Measurements from ENCODE around the gene TLE4. TPM values are rescaled to one million over a fixed set of nuclear protein-coding genes. Genes with fewer than 3 reads are reported as not detected.
"Not testable (repeated sequence)": the region's sequence is repeated elsewhere in the genome, so short reads cannot be mapped to it uniquely, and the experiment has no call there.

Gene TLE4
- total and polyA plus RNA-seq, 2 experiments from 2014 or later = 45.8 to 72.9 TPM

- not testable (repeated sequence) for H3K36me3 ChIP-seq (ENCODE audit: insufficient read depth); H3K79me2 ChIP-seq (replicated peaks; ENCODE audit: insufficient read depth); H3K4me3 ChIP-seq; H3K4me3 Mint-ChIP-seq; H3F3A ChIP-seq (replicated peaks; ENCODE audit: low read depth); H3K9me2 ChIP-seq (ENCODE audit: insufficient read depth); DNase-seq (ENCODE audit: low spot score); H2AFZ ChIP-seq; H3K4me1 ChIP-seq (ENCODE audit: insufficient read depth); H3K27ac ChIP-seq (ENCODE audit: low read depth); ATAC-seq; H4K20me1 ChIP-seq (replicated peaks; ENCODE audit: insufficient read depth); H3K27me3 ChIP-seq (ENCODE audit: insufficient read depth); H3K27ac Mint-ChIP-seq; H3K4me2 ChIP-seq; H3K27me3 Mint-ChIP-seq (ENCODE audit: insufficient read depth, low read depth, poor library complexity); H3K4me1 Mint-ChIP-seq
- H3K9me3 Mint-ChIP-seq = peaks cover 26% of the 10 kb centered on the region
- peaks cover 15% of the 10 kb centered on the region; the same call in 2 of the 3 replicates for H3K36me3 Mint-ChIP-seq (ENCODE audit: low read depth)
These were observed 180.2 kb downstream of the TLE4 start for GRCh38 chr9:79751895-79752466.

- no peak overlapping the region for H3K27ac ChIP-seq (ENCODE audit: low read depth)
- no peak for TF ChIP-seq REST (IDR thresholded peaks at IDR 0.05; ENCODE audit: unreplicated experiment)
- TF ChIP-seq CTCF (conservative IDR thresholded peaks at IDR 0.05; ENCODE audit: low read depth in 2 of 2) = no peak
- no peak for TF ChIP-seq ZNF331 (CRISPR knock-in tag; IDR thresholded peaks at IDR 0.05; ENCODE audit: low read depth)
- no peak for TF ChIP-seq ZNF114 (CRISPR knock-in tag; IDR thresholded peaks at IDR 0.05)
These were observed 184.6 kb downstream of the TLE4 start for GRCh38 chr9:79756414-79756813.

More at GRCh38 chr9:79756414-79756813, 184.6 kb downstream of the TLE4 start:
- Histone ChIP-seq H3F3A (replicated peaks; ENCODE audit: low read depth) (no peaks in the 10 kb centered on the region), H3K4me2 (no peak overlapping the region), H3K36me3 (ENCODE audit: insufficient read depth) (no peaks in the 10 kb centered on the region), H3K9me2 (ENCODE audit: insufficient read depth) (peaks cover 17% of the 10 kb centered on the region), H3K4me1 (ENCODE audit: insufficient read depth) (no peaks in the 10 kb centered on the region), H3K79me2 (replicated peaks; ENCODE audit: insufficient read depth) (no peaks in the 10 kb centered on the region), H2AFZ (no peak overlapping the region), H4K20me1 (replicated peaks; ENCODE audit: insufficient read depth) (no peaks in the 10 kb centered on the region), H3K27me3 (ENCODE audit: insufficient read depth) (no peaks in the 10 kb centered on the region), H3K4me3 (no peak overlapping the region)
- Mint-ChIP-seq H3K27me3 (ENCODE audit: insufficient read depth, low read depth, poor library complexity) (peaks cover 1% of the 10 kb centered on the region), H3K9me3 (peaks cover 20% of the 10 kb centered on the region), H3K27ac (no peak overlapping the region), H3K36me3 (ENCODE audit: low read depth) (peaks cover 16% of the 10 kb centered on the region; the same call in 2 of the 3 replicates), H3K4me1 (no peaks in the 10 kb centered on the region), H3K4me3 (no peak overlapping the region)
- DNase-seq (ENCODE audit: low spot score) (no peak), ATAC-seq (no peak)

All from GM23338 (cell line).